Measurements from ENCODE around the gene RAB4A. TPM values are rescaled to one million over a fixed set of nuclear protein-coding genes. Genes with fewer than 3 reads are reported as not detected.
A peak's percentile ranks its signal among the peaks of the same experiment; 100 is the strongest.

RAB4A gene
- polyA plus RNA-seq, 3 donors: 22.3 to 34.8 (median 34.5) TPM

DNA sequence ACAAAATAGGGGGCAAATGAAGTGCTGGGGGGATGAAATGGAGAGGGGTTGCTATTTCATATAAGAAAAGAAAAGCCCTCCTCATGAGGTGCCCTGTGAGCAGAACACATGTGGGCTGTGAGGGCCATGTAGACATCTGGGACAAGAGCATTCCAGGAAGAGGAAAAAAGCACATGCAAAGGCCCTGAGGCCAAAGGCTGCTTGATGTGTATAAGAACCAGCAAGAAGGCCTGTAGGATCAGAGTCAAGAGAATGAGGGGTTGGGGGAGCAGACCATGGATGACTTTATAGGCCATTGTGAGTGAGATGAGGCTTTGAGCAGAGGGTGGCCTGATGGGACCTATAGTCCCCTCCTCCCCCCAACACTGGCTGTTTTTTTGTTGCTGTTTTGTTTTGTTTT lies 7.7 kb upstream of the RAB4A start:
- H3K36me3 ChIP-seq (replicated peaks in 1 of 2; ENCODE audit: control insufficient read depth in 1 of 2, insufficient read depth in 2 of 2, low read length in 2 of 2): no peaks in the 10 kb centered on the region
- Mint-ChIP-seq H3K36me3 (peaks cover 0 to 2% of the 10 kb centered on the region in 2 donors), H3K9me3 (peaks cover 0 to 5% (median 0%) of the 10 kb centered on the region in 7 donors), H3K27ac (no peak overlapping the region), H3K4me3 (no peak overlapping the region), H3K4me1 (peaks cover 29% of the 10 kb centered on the region), H3K27me3 (ENCODE audit: low read depth in 3 of 3) (peaks cover 2 to 5% (median 3%) of the 10 kb centered on the region in 3 donors)
- H3K9ac ChIP-seq (ENCODE audit: insufficient read depth, low read length, poor library complexity, severe bottlenecking): no peak overlapping the region
- no peak overlapping the region for H3K4me3 ChIP-seq (replicated peaks in 1 of 3; ENCODE audit: low read depth in 2 of 3, low read length in 3 of 3)
- no peaks in the 10 kb centered on the region for H3K27me3 ChIP-seq (ENCODE audit: control insufficient read depth in 2 of 2, insufficient read depth in 2 of 2, low read length in 2 of 2)
- TF ChIP-seq, protein P1, sequence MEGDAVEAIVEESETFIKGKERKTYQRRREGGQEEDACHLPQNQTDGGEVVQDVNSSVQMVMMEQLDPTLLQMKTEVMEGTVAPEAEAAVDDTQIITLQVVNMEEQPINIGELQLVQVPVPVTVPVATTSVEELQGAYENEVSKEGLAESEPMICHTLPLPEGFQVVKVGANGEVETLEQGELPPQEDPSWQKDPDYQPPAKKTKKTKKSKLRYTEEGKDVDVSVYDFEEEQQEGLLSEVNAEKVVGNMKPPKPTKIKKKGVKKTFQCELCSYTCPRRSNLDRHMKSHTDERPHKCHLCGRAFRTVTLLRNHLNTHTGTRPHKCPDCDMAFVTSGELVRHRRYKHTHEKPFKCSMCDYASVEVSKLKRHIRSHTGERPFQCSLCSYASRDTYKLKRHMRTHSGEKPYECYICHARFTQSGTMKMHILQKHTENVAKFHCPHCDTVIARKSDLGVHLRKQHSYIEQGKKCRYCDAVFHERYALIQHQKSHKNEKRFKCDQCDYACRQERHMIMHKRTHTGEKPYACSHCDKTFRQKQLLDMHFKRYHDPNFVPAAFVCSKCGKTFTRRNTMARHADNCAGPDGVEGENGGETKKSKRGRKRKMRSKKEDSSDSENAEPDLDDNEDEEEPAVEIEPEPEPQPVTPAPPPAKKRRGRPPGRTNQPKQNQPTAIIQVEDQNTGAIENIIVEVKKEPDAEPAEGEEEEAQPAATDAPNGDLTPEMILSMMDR (IDR thresholded peaks at IDR 0.05): no peak
- H3K4me2 ChIP-seq (replicated peaks; ENCODE audit: extremely low read depth, low read length, poor library complexity, severe bottlenecking): no peak overlapping the region
- H3K27ac ChIP-seq (ENCODE audit: low read depth in 1 of 2, low read length in 2 of 2): no peak overlapping the region
- no peaks in the 10 kb centered on the region for H3K79me2 ChIP-seq (ENCODE audit: insufficient read depth, low read length)
- intact Hi-C loops (cut with micrococcal nuclease): loop anchor here in 1 of 2 donors (5.0 kb wide), 1 partner anchor 249 kb away; no protein-coding TSS in a partner anchor
- peaks cover 14 to 16% of the 10 kb centered on the region in 2 donors for H3K4me1 ChIP-seq (ENCODE audit: control insufficient read depth in 1 of 2, insufficient read depth in 2 of 2, low read length in 2 of 2)
- H4K20me1 ChIP-seq (ENCODE audit: insufficient read depth, low read length): no peaks in the 10 kb centered on the region
- H3K9me3 ChIP-seq (replicated peaks in 1 of 2; ENCODE audit: control insufficient read depth in 1 of 2, insufficient read depth in 1 of 2, low read length in 2 of 2): no peaks in the 10 kb centered on the region
- DNase-seq: no peak
- no peak overlapping the region for H2AFZ ChIP-seq (ENCODE audit: insufficient read depth, low read depth, low read length, poor library complexity, severe bottlenecking)

DNA sequence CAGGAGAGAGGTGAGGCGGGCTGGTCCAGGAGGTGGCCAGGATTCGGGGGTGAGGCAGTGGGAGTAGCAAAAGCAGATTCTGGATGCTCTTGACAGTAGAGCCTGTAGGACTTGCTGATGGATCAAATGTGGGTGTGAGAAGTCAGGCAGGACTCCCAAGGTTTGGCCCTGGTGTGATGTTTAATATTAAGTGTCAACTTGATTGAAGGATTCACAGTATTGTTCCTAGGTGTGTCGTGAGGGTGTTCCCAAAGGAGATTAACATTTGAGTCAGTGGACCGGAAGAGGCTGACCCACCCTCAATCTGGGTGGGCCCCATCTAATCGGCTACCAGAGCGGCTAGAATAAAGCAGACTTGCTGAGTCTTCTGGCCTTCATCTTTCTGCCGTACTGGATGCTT lies 6.8 kb upstream of the RAB4A start:
- no peaks in the 10 kb centered on the region for H3K27me3 ChIP-seq (ENCODE audit: control insufficient read depth in 2 of 2, insufficient read depth in 2 of 2, low read length in 2 of 2)
- whole genome bisulfite sequencing (ENCODE audit: insufficient coverage): 84% methylated on average over 7 of the region's 7 CpGs
- peaks cover 0 to 2% of the 10 kb centered on the region in 2 donors for H3K36me3 Mint-ChIP-seq
- no peak for DNase-seq
- peak overlapping the region in 1 of 7 donors; percentile 30 for H3K27ac Mint-ChIP-seq
- H3K36me3 ChIP-seq (replicated peaks in 1 of 2; ENCODE audit: control insufficient read depth in 1 of 2, insufficient read depth in 2 of 2, low read length in 2 of 2): no peaks in the 10 kb centered on the region
- peaks cover 25% of the 10 kb centered on the region for H3K4me1 Mint-ChIP-seq
- no peak overlapping the region for H3K4me3 Mint-ChIP-seq
- peaks cover 0 to 5% (median 0%) of the 10 kb centered on the region in 7 donors for H3K9me3 Mint-ChIP-seq
- no peaks in the 10 kb centered on the region for H3K79me2 ChIP-seq (ENCODE audit: insufficient read depth, low read length)
- H3K4me1 ChIP-seq (ENCODE audit: control insufficient read depth in 1 of 2, insufficient read depth in 2 of 2, low read length in 2 of 2): peaks cover 11 to 12% of the 10 kb centered on the region in 2 donors
- no peak overlapping the region for H2AFZ ChIP-seq (ENCODE audit: insufficient read depth, low read depth, low read length, poor library complexity, severe bottlenecking)
- H3K27me3 Mint-ChIP-seq (ENCODE audit: low read depth in 3 of 3): peaks cover 2% of the 10 kb centered on the region in 3 donors
- no peaks in the 10 kb centered on the region for H4K20me1 ChIP-seq (ENCODE audit: insufficient read depth, low read length)
- H3K4me2 ChIP-seq (replicated peaks; ENCODE audit: extremely low read depth, low read length, poor library complexity, severe bottlenecking): no peak overlapping the region
- H3K4me3 ChIP-seq (replicated peaks in 1 of 3; ENCODE audit: low read depth in 2 of 3, low read length in 3 of 3): no peak overlapping the region
- no peak overlapping the region for H3K27ac ChIP-seq (ENCODE audit: low read depth in 1 of 2, low read length in 2 of 2)
- TF ChIP-seq, protein P1 (IDR thresholded peaks at IDR 0.05): no peak
- H3K9ac ChIP-seq (ENCODE audit: insufficient read depth, low read length, poor library complexity, severe bottlenecking): no peak overlapping the region
- H3K9me3 ChIP-seq (replicated peaks in 1 of 2; ENCODE audit: control insufficient read depth in 1 of 2, insufficient read depth in 1 of 2, low read length in 2 of 2): no peaks in the 10 kb centered on the region
- intact Hi-C loops (cut with micrococcal nuclease): loop anchor here in 1 of 2 donors (5.0 kb wide), 1 partner anchor 248 kb away; no protein-coding TSS in a partner anchor

Measured in CD14-positive monocyte (primary cell).